Trophoblast cell (in vitro differentiated cells and primary cell): ENCODE results near the gene ZFR2.
A peak's percentile ranks its signal among the peaks of the same experiment; 100 is the strongest.

Source experiments
- DNase-seq, 2 donors: peaks; one replicate each; pipeline ENCODE4 v3.0.0-alpha.2; 2016
- H2AFZ ChIP-seq: 2 replicates; pipeline ENCODE4 v1.6.1; 2013; ENCODE audit warnings: low read length, moderate library complexity, mild to moderate bottlenecking; ENCODE audit not compliant: insufficient read depth, poor library complexity
- H2AK5ac ChIP-seq: 2 replicates; pipeline ENCODE4 v1.6.1; 2013; ENCODE audit warnings: mild to moderate bottlenecking, low read length
- H2BK120ac ChIP-seq: 2 replicates; pipeline ENCODE4 v1.6.1; 2013; ENCODE audit warnings: low read length, mild to moderate bottlenecking, moderate library complexity; ENCODE audit not compliant: insufficient read depth, poor library complexity
- H2BK12ac ChIP-seq: 2 replicates; pipeline ENCODE4 v1.6.1; 2013; ENCODE audit warnings: mild to moderate bottlenecking, low read length, moderate library complexity
- H2BK5ac ChIP-seq: 2 replicates; pipeline ENCODE4 v1.6.1; 2013; ENCODE audit warnings: low read length, low read depth, moderate library complexity, mild to moderate bottlenecking; ENCODE audit not compliant: poor library complexity
- H3K14ac ChIP-seq: 2 replicates; pipeline ENCODE4 v1.6.1; 2013; ENCODE audit warnings: mild to moderate bottlenecking, low read length
- H3K18ac ChIP-seq: 2 replicates; pipeline ENCODE4 v1.6.1; 2013; ENCODE audit warnings: mild to moderate bottlenecking, low read length
- H3K23ac ChIP-seq: 2 replicates; pipeline ENCODE4 v1.6.1; 2013; ENCODE audit warnings: low read length
- H3K27ac ChIP-seq: 2 replicates; pipeline ENCODE4 v1.5.1; 2013; ENCODE audit warnings: low read depth, mild to moderate bottlenecking, inconsistent platforms, low read length, moderate library complexity
- H3K27me3 ChIP-seq: 2 replicates; pipeline ENCODE4 v1.6.1; 2013; ENCODE audit warnings: inconsistent platforms, mild to moderate bottlenecking, low read length, moderate library complexity; ENCODE audit not compliant: insufficient read depth
- H3K36me3 ChIP-seq, 2 experiments: 1 replicate in 1 of 2; 2 replicates in 1 of 2; pipeline ENCODE4 v1.6.1; 2013; ENCODE audit warnings: low read length in 2 of 2, mild to moderate bottlenecking in 2 of 2, moderate library complexity in 1 of 2; ENCODE audit not compliant: insufficient read depth in 2 of 2, control insufficient read depth in 1 of 2
- H3K4ac ChIP-seq: 2 replicates; pipeline ENCODE4 v1.6.1; 2013; ENCODE audit warnings: low read depth, mild to moderate bottlenecking, low read length, moderate library complexity
- H3K4me1 ChIP-seq, 2 experiments: 1 replicate in 1 of 2; 2 replicates in 1 of 2; pipeline ENCODE4 v1.6.1; 2013; ENCODE audit warnings: low read length in 2 of 2, mild to moderate bottlenecking in 2 of 2, moderate library complexity in 1 of 2; ENCODE audit not compliant: insufficient read depth in 2 of 2, control insufficient read depth in 1 of 2
- H3K4me2 ChIP-seq: 2 replicates; pipeline ENCODE4 v1.6.1; 2013; ENCODE audit warnings: inconsistent platforms, mild to moderate bottlenecking, low read length, moderate library complexity
- H3K4me3 ChIP-seq: 2 replicates; pipeline ENCODE4 v1.5.1; 2013; ENCODE audit warnings: mild to moderate bottlenecking, low read depth, low read length, inconsistent platforms
- H3K79me1 ChIP-seq: one replicate; pipeline ENCODE4 v1.6.1; 2013; ENCODE audit warnings: low read length
- H3K79me2 ChIP-seq: 2 replicates; pipeline ENCODE4 v1.6.1; 2013; ENCODE audit warnings: low read length, mild to moderate bottlenecking; ENCODE audit not compliant: control insufficient read depth, insufficient read depth, poor library complexity
- H3K9ac ChIP-seq: 2 replicates; pipeline ENCODE4 v1.6.1; 2013; ENCODE audit warnings: mild to moderate bottlenecking, low read length
- H3K9me3 ChIP-seq: 2 replicates; pipeline ENCODE4 v1.6.1; 2013; ENCODE audit warnings: low read depth, mild to moderate bottlenecking, control low read depth, inconsistent platforms, low read length; ENCODE audit not compliant: insufficient read depth
- H4K12ac ChIP-seq: 2 replicates; pipeline ENCODE4 v1.6.1; 2013; ENCODE audit warnings: low read depth, mild to moderate bottlenecking, low read length, moderate library complexity
- H4K8ac ChIP-seq: 2 replicates; pipeline ENCODE4 v1.6.1; 2013; ENCODE audit warnings: low read depth, mild to moderate bottlenecking, low read length, moderate library complexity
- H4K91ac ChIP-seq: one replicate; pipeline ENCODE4 v1.6.1; 2013; ENCODE audit warnings: low read depth, mild to moderate bottlenecking, low read length, moderate library complexity
- WGBS: extraction: QIAGEN DNeasy Blood & Tissue Kit; methylation state at CpG from one replicate; pipeline ENCODE4 v1.1.7; 2013; ENCODE audit warnings: missing lambda C conversion rate; ENCODE audit not compliant: insufficient read length, insufficient coverage; ENCODE audit errors: extremely low coverage; 5-methylcytosine and 5-hydroxymethylcytosine counted together

ZFR2 gene

GRCh38 chr19:3849787-3850186 lies 19.1 kb downstream of the ZFR2 start:
- H3K36me3 ChIP-seq = no peaks in the 10 kb centered on the region
- no peak overlapping the region for H3K4ac ChIP-seq
- H2AK5ac ChIP-seq = no peak overlapping the region
- no peak overlapping the region for H2BK120ac ChIP-seq
- H4K8ac ChIP-seq = no peak overlapping the region
- H3K18ac ChIP-seq = no peak overlapping the region
- peaks cover 18% of the 10 kb centered on the region for H3K9me3 ChIP-seq
- H3K27ac ChIP-seq = no peak overlapping the region
- H3K27me3 ChIP-seq = no peaks in the 10 kb centered on the region
- no peaks in the 10 kb centered on the region for H3K79me1 ChIP-seq
- H4K12ac ChIP-seq = no peak overlapping the region
- H3K4me3 ChIP-seq = no peak overlapping the region
- H2AFZ ChIP-seq = no peak overlapping the region
- H3K23ac ChIP-seq = no peak overlapping the region
- H4K91ac ChIP-seq = no peak overlapping the region
- DNase-seq = no peak
- H3K79me2 ChIP-seq = no peaks in the 10 kb centered on the region
- no peak overlapping the region for H3K9ac ChIP-seq
- no peak overlapping the region for H2BK12ac ChIP-seq
- WGBS = no CpG with 5 or more reads among the region's 12 CpGs
- H3K4me1 ChIP-seq = no peaks in the 10 kb centered on the region
- no peak overlapping the region for H3K4me2 ChIP-seq
- no peak overlapping the region for H3K14ac ChIP-seq
- no peak overlapping the region for H2BK5ac ChIP-seq

DNA sequence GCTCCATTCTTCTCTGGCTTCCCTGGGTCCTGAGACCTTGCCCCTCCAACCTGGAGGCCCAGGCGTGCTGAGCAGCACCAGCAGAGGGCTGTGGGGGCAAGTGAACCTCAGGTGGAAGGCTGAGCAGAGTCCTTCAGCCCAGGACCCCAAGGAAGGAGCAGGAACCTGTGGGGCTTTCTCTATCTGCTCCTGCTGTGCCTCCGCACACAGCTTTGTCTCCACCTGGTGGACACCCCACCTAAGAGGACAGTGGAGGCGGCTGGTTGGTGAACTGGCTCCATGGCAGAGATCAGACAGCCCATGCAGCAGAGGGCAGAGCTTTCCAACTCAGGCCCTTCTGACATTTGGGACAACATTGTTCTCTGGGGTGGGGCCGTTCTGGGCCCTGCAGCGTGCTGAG lies 19.7 kb downstream of the ZFR2 start:
- Histone ChIP-seq H3K18ac (no peak overlapping the region), H3K36me3 (no peaks in the 10 kb centered on the region), H3K4me3 (no peak overlapping the region), H3K9me3 (peaks cover 18% of the 10 kb centered on the region), H4K12ac (no peak overlapping the region), H2AFZ (no peak overlapping the region), H3K4ac (no peak overlapping the region), H4K91ac (no peak overlapping the region), H3K14ac (no peak overlapping the region), H3K27ac (no peak overlapping the region), H3K9ac (no peak overlapping the region), H3K23ac (no peak overlapping the region), H2BK12ac (no peak overlapping the region), H2AK5ac (no peak overlapping the region), H3K27me3 (no peaks in the 10 kb centered on the region), H2BK5ac (no peak overlapping the region), H4K8ac (no peak overlapping the region), H3K79me2 (no peaks in the 10 kb centered on the region), H3K4me1 (no peaks in the 10 kb centered on the region), H3K4me2 (no peak overlapping the region), H3K79me1 (no peaks in the 10 kb centered on the region), H2BK120ac (no peak overlapping the region)
- WGBS = no CpG with 5 or more reads among the region's 5 CpGs
- peak in 1 of 2 donors; percentile 58 for DNase-seq

DNA sequence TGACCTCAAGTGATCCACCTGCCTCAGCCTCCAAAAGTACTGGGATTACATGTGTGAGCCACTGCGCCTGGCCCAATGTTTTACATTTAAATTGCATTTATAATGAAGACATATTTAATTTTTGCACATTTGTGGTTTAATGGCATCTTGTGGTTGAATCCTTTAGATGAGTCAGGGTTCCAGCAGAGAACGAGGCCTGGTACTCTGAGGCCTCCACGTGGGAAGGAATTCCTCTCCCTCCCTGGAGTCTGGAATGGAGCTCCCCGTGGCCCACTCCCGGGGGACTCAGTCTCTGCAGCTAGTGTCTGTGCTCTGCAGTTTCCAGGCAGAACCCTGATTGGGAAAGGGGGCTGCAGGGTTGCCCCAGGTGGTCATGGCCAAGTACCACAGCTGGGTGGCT lies 24.2 kb downstream of the ZFR2 start:
- DNase-seq = no peak
- Histone ChIP-seq H4K8ac (no peak overlapping the region), H3K23ac (no peak overlapping the region), H2BK12ac (no peak overlapping the region), H3K4me2 (no peak overlapping the region), H2AFZ (no peak overlapping the region), H4K12ac (no peak overlapping the region), H3K27me3 (no peaks in the 10 kb centered on the region), H3K4me1 (no peaks in the 10 kb centered on the region), H3K79me2 (no peaks in the 10 kb centered on the region), H4K91ac (no peak overlapping the region), H3K27ac (no peak overlapping the region), H3K4ac (no peak overlapping the region), H2BK120ac (no peak overlapping the region), H2AK5ac (no peak overlapping the region), H3K79me1 (no peaks in the 10 kb centered on the region), H2BK5ac (no peak overlapping the region), H3K9ac (no peak overlapping the region), H3K4me3 (no peak overlapping the region), H3K36me3 (no peaks in the 10 kb centered on the region), H3K9me3 (no peaks in the 10 kb centered on the region), H3K18ac (no peak overlapping the region), H3K14ac (no peak overlapping the region)
- WGBS = no CpG with 5 or more reads among the region's 5 CpGs

DNA sequence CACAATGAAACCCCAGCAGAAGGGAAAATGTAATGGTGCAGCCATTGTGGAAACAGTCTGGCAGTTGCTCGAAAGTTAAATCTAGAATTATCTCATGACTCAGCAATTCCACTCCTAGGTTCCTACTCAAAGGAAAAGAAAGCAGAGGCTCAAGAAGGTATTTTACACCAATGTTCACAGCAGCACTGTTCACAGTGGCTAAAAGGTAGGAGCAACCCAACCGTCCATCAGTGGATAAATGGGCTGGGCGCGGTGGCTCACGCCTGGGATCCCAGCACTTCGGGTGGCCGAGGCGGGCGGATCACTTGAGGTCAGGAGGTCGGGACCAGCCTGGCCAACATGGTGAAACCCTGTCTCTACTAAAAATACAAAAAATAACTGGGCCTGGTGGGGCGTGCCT lies 25.9 kb downstream of the ZFR2 start:
- Histone ChIP-seq H3K4me3 (no peak overlapping the region), H3K9me3 (peaks cover under 1% of the 10 kb centered on the region), H2BK120ac (no peak overlapping the region), H3K18ac (no peak overlapping the region), H3K4ac (no peak overlapping the region), H3K23ac (no peak overlapping the region), H2BK5ac (no peak overlapping the region), H3K9ac (no peak overlapping the region), H4K91ac (no peak overlapping the region), H3K36me3 (no peaks in the 10 kb centered on the region), H2AK5ac (no peak overlapping the region), H2AFZ (no peak overlapping the region), H4K8ac (no peak overlapping the region), H3K14ac (no peak overlapping the region), H2BK12ac (no peak overlapping the region), H3K27ac (no peak overlapping the region), H3K27me3 (no peaks in the 10 kb centered on the region), H3K4me2 (no peak overlapping the region), H3K79me2 (no peaks in the 10 kb centered on the region), H3K79me1 (no peaks in the 10 kb centered on the region), H3K4me1 (no peaks in the 10 kb centered on the region), H4K12ac (no peak overlapping the region)
- no CpG with 5 or more reads among the region's 11 CpGs for WGBS
- no peak for DNase-seq
